Keratinocyte (primary cell): ENCODE results near the gene TXNRD1. TPM values are rescaled to one million over a fixed set of nuclear protein-coding genes. Genes with fewer than 3 reads are reported as not detected.

Experiments used
- DNase-seq: peaks from one replicate; pipeline ENCODE4 v3.0.0-alpha.2; 2011; ENCODE audit warnings: low read depth, missing footprints, low spot score
- FAIRE-seq: peaks from 2 replicates; lab custom pipeline; 2011; peaks lifted over from hg19 to GRCh38; lab: Jason Lieb, UNC
- H2AFZ ChIP-seq: 2 replicates; pipeline ENCODE4 v1.6.0; 2012; ENCODE audit warnings: low read length, control low read depth, inconsistent platforms; ENCODE audit not compliant: control insufficient read depth
- H3K27ac ChIP-seq: 2 replicates; pipeline ENCODE4 v1.5.1; 2011; ENCODE audit warnings: low read length; ENCODE audit not compliant: control insufficient read depth, insufficient read depth
- H3K27me3 ChIP-seq: 3 replicates; pipeline ENCODE4 v1.6.0; 2011; ENCODE audit warnings: low read length; ENCODE audit not compliant: control insufficient read depth, insufficient read depth; ENCODE audit errors: extremely low read depth
- H3K36me3 ChIP-seq, 2 experiments: 2 replicates in 1 of 2; 3 replicates in 1 of 2; pipeline ENCODE4 v1.5.1; 2011; ENCODE audit warnings: low read length in 2 of 2, mild to moderate bottlenecking in 1 of 2; ENCODE audit not compliant: control insufficient read depth in 2 of 2, insufficient read depth in 2 of 2; ENCODE audit errors: extremely low read depth in 1 of 2
- H3K4me1 ChIP-seq: 3 replicates; pipeline ENCODE4 v1.5.1; 2011; ENCODE audit warnings: low read length; ENCODE audit not compliant: control insufficient read depth, insufficient read depth; ENCODE audit errors: extremely low read depth
- H3K4me2 ChIP-seq: 3 replicates; pipeline ENCODE4 v1.6.0; 2011; ENCODE audit warnings: low read depth, low read length; ENCODE audit not compliant: control insufficient read depth, insufficient read depth; ENCODE audit errors: extremely low read depth
- H3K4me3 ChIP-seq, 3 experiments: fragments of 200-600 bp in 1 of 3; sonication (generic) in 1 of 3; 2 replicates in 2 of 3; 3 replicates in 1 of 3; pipeline ENCODE4 v1.5.1; 2011 to 2016; ENCODE audit warnings: low read length in 3 of 3, mild to moderate bottlenecking in 3 of 3, control low read depth in 2 of 3, inconsistent platforms in 1 of 3, low read depth in 1 of 3, mixed read lengths in 1 of 3, mixed run types in 1 of 3, moderate library complexity in 1 of 3; ENCODE audit not compliant: control insufficient read depth in 2 of 3, insufficient read depth in 2 of 3; ENCODE audit errors: extremely low read depth in 1 of 3
- H3K79me2 ChIP-seq: 2 replicates; pipeline ENCODE4 v1.6.0; 2012; ENCODE audit warnings: low read length; ENCODE audit not compliant: control insufficient read depth, insufficient read depth
- H3K9ac ChIP-seq: 3 replicates; pipeline ENCODE4 v1.6.0; 2011; ENCODE audit warnings: low read length; ENCODE audit not compliant: control insufficient read depth, insufficient read depth; ENCODE audit errors: extremely low read depth
- H3K9me1 ChIP-seq: 3 replicates; pipeline ENCODE4 v1.6.0; 2011; ENCODE audit warnings: low read length; ENCODE audit not compliant: control insufficient read depth, insufficient read depth; ENCODE audit errors: extremely low read depth
- H3K9me3 ChIP-seq: 2 replicates; pipeline ENCODE4 v1.5.1; 2012; ENCODE audit warnings: low read depth, low read length; ENCODE audit not compliant: control insufficient read depth
- H4K20me1 ChIP-seq: 3 replicates; pipeline ENCODE4 v1.6.0; 2011; ENCODE audit warnings: low read length; ENCODE audit not compliant: control insufficient read depth, insufficient read depth; ENCODE audit errors: extremely low read depth
- CTCF ChIP-seq, 3 experiments: IDR thresholded peaks in 1 of 3; conservative IDR thresholded peaks in 1 of 3; optimal IDR thresholded peaks in 1 of 3; 2 replicates in 2 of 3; 3 replicates in 1 of 3; pipeline versions ENCODE3 to v1.5.1; 2011; ENCODE audit warnings: low read length in 3 of 3, mild to moderate bottlenecking in 3 of 3, moderate library complexity in 2 of 3, control low read depth in 1 of 3, inconsistent platforms in 1 of 3; ENCODE audit not compliant: insufficient read depth in 2 of 3; ENCODE audit errors: extremely low read depth in 1 of 3
- EZH2 ChIP-seq: IDR thresholded peaks from one replicate; pipeline ENCODE4 v1.6.1; 2012; ENCODE audit warnings: inconsistent platforms, mild to moderate bottlenecking, low read length, moderate library complexity
- dilution Hi-C: fragments of 300-500 bp; cut with MboI; formaldehyde crosslinking; loops from one replicate; pipeline ENCODE4 v1.7.0; 2020; ENCODE audit warnings: low sequenced_read_pairs; ENCODE audit not compliant: extremely low pct_ligation_motif_present
- polyA plus RNA-seq, 5 experiments: library from polyadenylated mRNA; depleted of rRNA in 3 of 5; stranded (reverse) in 3 of 5; stranded (forward) in 1 of 5; unstranded in 1 of 5; fragments of >200 nt; gene quantifications; 1 replicate in 1 of 5; 2 replicates in 3 of 5; 3 replicates in 1 of 5; pipeline versions ENCODE4 v1.2.1 to v1.2.3, GENCODE V29; 2011 to 2012; ENCODE audit warnings: missing spikeins in 2 of 5, low read depth in 1 of 5, low replicate concordance in 1 of 5

Gene TXNRD1
- polyA plus RNA-seq, 1 donor (not counting 4 experiments of a cell fraction or from before 2014, with no cell fraction given) = 88.9 TPM

GRCh38 chr12:104307655-104308000, 92.0 kb downstream of the TXNRD1 start:
- FAIRE-seq (no peak), DNase-seq (no peak)
- H3K27ac ChIP-seq = no peak overlapping the region
- H3K4me3 ChIP-seq = no peak overlapping the region
- TF ChIP-seq EZH2 (no peak), CTCF (optimal IDR thresholded peaks at IDR 0.05 in 1 of 3, IDR thresholded peaks at IDR 0.05 in 1 of 3, conservative IDR thresholded peaks at IDR 0.05 in 1 of 3; ENCODE audit: extremely low read depth in 1 of 3, insufficient read depth in 2 of 3, low read length in 3 of 3) (no peak)
- H3K79me2 ChIP-seq = peaks cover 87% of the 10 kb centered on the region
- no peaks in the 10 kb centered on the region for H3K9me3 ChIP-seq
- H4K20me1 ChIP-seq = peaks cover 32% of the 10 kb centered on the region
- H3K36me3 ChIP-seq = peaks cover 18 to 38% of the 10 kb centered on the region in 2 experiments
- H3K4me2 ChIP-seq = no peak overlapping the region
- peaks cover 3% of the 10 kb centered on the region for H3K9me1 ChIP-seq
- H3K9ac ChIP-seq = no peak overlapping the region
- dilution Hi-C loops = loop anchor here (25.0 kb wide), 1 partner anchor 95 kb away; the partner anchor contains the start of gene TXNRD1
- no peak overlapping the region for H2AFZ ChIP-seq
- H3K27me3 ChIP-seq = no peaks in the 10 kb centered on the region
- peaks cover 11% of the 10 kb centered on the region for H3K4me1 ChIP-seq

- Histone ChIP-seq H3K4me1 (no peaks in the 10 kb centered on the region), H3K4me3 (no peak overlapping the region), H3K4me2 (no peak overlapping the region), H3K36me3 (peaks cover 19 to 51% of the 10 kb centered on the region in 2 experiments), H4K20me1 (peaks cover 24% of the 10 kb centered on the region), H3K9me1 (peaks cover 3% of the 10 kb centered on the region), H3K9ac (no peak overlapping the region), H2AFZ (no peak overlapping the region), H3K9me3 (no peaks in the 10 kb centered on the region), H3K27ac (no peak overlapping the region), H3K79me2 (peaks cover 88% of the 10 kb centered on the region), H3K27me3 (no peaks in the 10 kb centered on the region)
- FAIRE-seq (no peak), DNase-seq (no peak)
- TF ChIP-seq EZH2 = no peak
- TF ChIP-seq CTCF (optimal IDR thresholded peaks at IDR 0.05 in 1 of 3, IDR thresholded peaks at IDR 0.05 in 1 of 3, conservative IDR thresholded peaks at IDR 0.05 in 1 of 3; ENCODE audit: extremely low read depth in 1 of 3, insufficient read depth in 2 of 3, low read length in 3 of 3) = no peak
- dilution Hi-C loops = loop anchor here (25.0 kb wide), 1 partner anchor 97 kb away; the partner anchor contains the start of gene TXNRD1
These were observed 93.9 kb downstream of the TXNRD1 start for GRCh38 chr12:104309446-104309993.
